Liver (tissue), 9 donors: ENCODE results near the gene SLC2A1. TPM values are rescaled to one million over a fixed set of nuclear protein-coding genes. Genes with fewer than 3 reads are reported as not detected.

Source experiments
- DNase-seq: peaks from one replicate; pipeline ENCODE4 v3.0.0-alpha.2; 2017; ENCODE audit warnings: low spot score
- H3K27ac ChIP-seq, 2 donors: one replicate each; pipeline ENCODE4 v1.7.0; 2013; ENCODE audit warnings: inconsistent platforms in 2 of 2, low read length in 2 of 2, control low read depth in 1 of 2, low read depth in 1 of 2, mild to moderate bottlenecking in 1 of 2
- H3K27me3 ChIP-seq, 4 donors: one replicate each; pipeline versions ENCODE4 v1.6.1 to v1.7.0; 2013; ENCODE audit warnings: low read length in 3 of 4, inconsistent platforms in 1 of 4, mild to moderate bottlenecking in 1 of 4, moderate library complexity in 1 of 4; ENCODE audit not compliant: control insufficient read depth in 4 of 4, insufficient read depth in 4 of 4
- H3K36me3 ChIP-seq, 4 donors: one replicate each; pipeline versions ENCODE4 v1.6.1 to v1.7.0; 2013; ENCODE audit warnings: low read length in 3 of 4, mild to moderate bottlenecking in 3 of 4, low read depth in 1 of 4, moderate library complexity in 1 of 4; ENCODE audit not compliant: control insufficient read depth in 4 of 4, insufficient read depth in 3 of 4
- H3K4me1 ChIP-seq, 4 donors: one replicate each; pipeline versions ENCODE4 v1.6.1 to v1.7.0; 2013; ENCODE audit warnings: low read length in 3 of 4, mild to moderate bottlenecking in 3 of 4, moderate library complexity in 1 of 4; ENCODE audit not compliant: control insufficient read depth in 4 of 4, insufficient read depth in 4 of 4
- H3K4me3 ChIP-seq, 3 donors: one replicate each; pipeline versions ENCODE4 v1.6.1 to v1.7.0; 2013; ENCODE audit warnings: low read length in 3 of 3, control low read depth in 1 of 3, low read depth in 1 of 3, mild to moderate bottlenecking in 1 of 3
- H3K9ac ChIP-seq, 2 donors: one replicate each; pipeline ENCODE4 v1.7.0; 2013; ENCODE audit warnings: low read length in 2 of 2, mild to moderate bottlenecking in 2 of 2, moderate library complexity in 2 of 2, control low read depth in 1 of 2, low read depth in 1 of 2
- H3K9me3 ChIP-seq, 4 donors: one replicate each; pipeline versions ENCODE4 v1.6.1 to v1.7.0; 2013; ENCODE audit warnings: low read length in 3 of 4; ENCODE audit not compliant: control insufficient read depth in 4 of 4
- ATF3 ChIP-seq: IDR thresholded peaks from 2 replicates; pipeline ENCODE4 v1.6.1; 2016; ENCODE audit warnings: antibody characterized with exemption
- EGR1 ChIP-seq, 2 donors: IDR thresholded peaks; 2 replicates each; pipeline ENCODE4 v1.6.1; 2016 to 2018; ENCODE audit warnings: antibody characterized with exemption in 2 of 2, low read depth in 2 of 2
- FOXA1 ChIP-seq: IDR thresholded peaks from 2 replicates; pipeline ENCODE4 v1.6.1; 2016; ENCODE audit warnings: antibody characterized with exemption
- FOXA2 ChIP-seq: IDR thresholded peaks from 2 replicates; pipeline ENCODE4 v1.6.1; 2016; ENCODE audit warnings: antibody characterized with exemption
- GABPA ChIP-seq, 2 donors: IDR thresholded peaks in 1 of 2; conservative IDR thresholded peaks in 1 of 2; 2 replicates each; pipeline ENCODE4 v1.6.1; 2016; ENCODE audit warnings: antibody characterized with exemption in 2 of 2, mild to moderate bottlenecking in 1 of 2, moderate library complexity in 1 of 2
- HNF4G ChIP-seq: IDR thresholded peaks from 2 replicates; pipeline ENCODE4 v1.6.1; 2016; ENCODE audit warnings: antibody characterized with exemption
- MAX ChIP-seq: IDR thresholded peaks from 2 replicates; pipeline ENCODE4 v1.6.1; 2016; ENCODE audit warnings: antibody characterized with exemption
- NR2F2 ChIP-seq: IDR thresholded peaks from 2 replicates; pipeline ENCODE4 v1.6.1; 2016; ENCODE audit warnings: antibody characterized with exemption
- RAD21 ChIP-seq, 2 donors: IDR thresholded peaks; 2 replicates each; pipeline ENCODE4 v1.6.1; 2016; ENCODE audit warnings: antibody characterized with exemption in 2 of 2, mild to moderate bottlenecking in 2 of 2
- RXRA ChIP-seq, 2 donors: IDR thresholded peaks; 2 replicates each; pipeline ENCODE4 v1.6.1; 2017 to 2018; ENCODE audit warnings: antibody characterized with exemption in 2 of 2, mild to moderate bottlenecking in 1 of 2
- SP1 ChIP-seq: IDR thresholded peaks from 2 replicates; pipeline ENCODE4 v1.6.1; 2018; ENCODE audit warnings: antibody characterized with exemption, mild to moderate bottlenecking
- TAF1 ChIP-seq: conservative IDR thresholded peaks from 2 replicates; pipeline ENCODE4 v1.6.1; 2016; ENCODE audit warnings: antibody characterized with exemption, mild to moderate bottlenecking
- YY1 ChIP-seq: IDR thresholded peaks from 2 replicates; pipeline ENCODE4 v1.6.1; 2016; ENCODE audit warnings: antibody characterized with exemption, mild to moderate bottlenecking
- WGBS: extraction: QIAGEN DNeasy Blood & Tissue Kit; methylation state at CpG from one replicate; pipeline ENCODE4 v1.1.7; 2013; 5-methylcytosine and 5-hydroxymethylcytosine counted together
- polyA plus RNA-seq, 2 donors: library from polyadenylated mRNA; stranded (reverse) in 1 of 2; unstranded in 1 of 2; fragments of 200-250 nt in 1 of 2; fragments of >200 nt in 1 of 2; fragmentation: Nextera tagmentation in 1 of 2; extraction: Ambion mirVana in 1 of 2; gene quantifications; one replicate each; pipeline versions ENCODE4 v1.2.1 to v1.2.3, GENCODE V29; 2013 to 2015
- total RNA-seq, 2 donors: library from RNA; depleted of rRNA; stranded (reverse); fragments of >200 nt; gene quantifications; one replicate each; pipeline ENCODE4 v1.2.3, GENCODE V29; 2014
- TF ChIP-seq, protein P1 (sequence below): IDR thresholded peaks from 2 replicates; pipeline ENCODE4 v1.6.1; 2016; ENCODE audit warnings: antibody characterized with exemption
- donor health status: healthy.
- donor health status: healthy.
- donor health status: healthy.
- donor health status: healthy.
- donor health status: healthy.

Gene SLC2A1
- total and polyA plus RNA-seq, 4 donors: 1.1 to 675 (median 3.0) TPM

DNA sequence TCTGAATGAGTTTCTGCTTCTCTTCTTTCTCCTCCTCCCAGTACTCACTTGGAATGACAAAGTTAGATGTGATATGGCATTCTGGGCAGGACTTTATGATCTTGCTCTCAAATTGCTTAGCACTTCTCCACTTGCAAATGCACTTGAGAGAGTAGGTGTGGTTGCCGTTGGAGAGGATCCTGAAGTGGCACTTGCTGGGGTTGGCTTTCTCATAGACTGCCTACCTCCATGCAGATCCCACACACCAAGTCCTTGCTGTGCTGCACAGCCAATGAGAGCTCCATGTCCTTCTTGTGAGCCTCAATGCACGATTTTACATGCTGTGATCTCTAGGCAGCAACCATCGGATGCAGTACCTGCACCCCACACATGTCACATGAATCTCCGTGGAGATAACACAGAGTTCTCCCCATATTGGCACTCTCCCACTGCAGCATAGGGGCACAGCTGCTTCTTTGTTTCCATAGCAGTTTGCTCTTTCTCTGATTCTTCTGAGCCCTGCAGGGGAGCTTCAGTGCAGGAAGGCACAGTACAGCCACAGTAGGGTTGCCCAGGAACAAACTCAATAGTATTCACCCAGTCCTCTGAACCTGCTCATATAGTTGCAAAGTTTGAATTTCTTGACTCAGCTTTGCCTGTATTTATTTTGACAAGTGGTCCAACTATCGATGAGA lies 67.1 kb downstream of the SLC2A1 start:
- 68% methylated on average over 5 of the region's 5 CpGs for WGBS
- H3K27me3 ChIP-seq: no peaks in the 10 kb centered on the region
- H3K4me1 ChIP-seq: no peaks in the 10 kb centered on the region
- TF ChIP-seq, protein P1, sequence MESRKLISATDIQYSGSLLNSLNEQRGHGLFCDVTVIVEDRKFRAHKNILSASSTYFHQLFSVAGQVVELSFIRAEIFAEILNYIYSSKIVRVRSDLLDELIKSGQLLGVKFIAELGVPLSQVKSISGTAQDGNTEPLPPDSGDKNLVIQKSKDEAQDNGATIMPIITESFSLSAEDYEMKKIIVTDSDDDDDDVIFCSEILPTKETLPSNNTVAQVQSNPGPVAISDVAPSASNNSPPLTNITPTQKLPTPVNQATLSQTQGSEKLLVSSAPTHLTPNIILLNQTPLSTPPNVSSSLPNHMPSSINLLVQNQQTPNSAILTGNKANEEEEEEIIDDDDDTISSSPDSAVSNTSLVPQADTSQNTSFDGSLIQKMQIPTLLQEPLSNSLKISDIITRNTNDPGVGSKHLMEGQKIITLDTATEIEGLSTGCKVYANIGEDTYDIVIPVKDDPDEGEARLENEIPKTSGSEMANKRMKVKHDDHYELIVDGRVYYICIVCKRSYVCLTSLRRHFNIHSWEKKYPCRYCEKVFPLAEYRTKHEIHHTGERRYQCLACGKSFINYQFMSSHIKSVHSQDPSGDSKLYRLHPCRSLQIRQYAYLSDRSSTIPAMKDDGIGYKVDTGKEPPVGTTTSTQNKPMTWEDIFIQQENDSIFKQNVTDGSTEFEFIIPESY: no peak
- TF ChIP-seq YY1 (no peak), EGR1 (IDR thresholded peaks at IDR 0.05; ENCODE audit: low read depth in 2 of 2) (no peak), HNF4G (no peak), FOXA1 (no peak), MAX (no peak), FOXA2 (no peak), GABPA (IDR thresholded peaks at IDR 0.05 in 1 of 2, conservative IDR thresholded peaks at IDR 0.05 in 1 of 2) (no peak), NR2F2 (no peak), RAD21 (IDR thresholded peaks at IDR 0.05) (no peak), RXRA (IDR thresholded peaks at IDR 0.05) (no peak), SP1 (no peak)
- no peaks in the 10 kb centered on the region for H3K36me3 ChIP-seq
- H3K27ac ChIP-seq: no peak overlapping the region
- DNase-seq: no peak
- H3K4me3 ChIP-seq: no peak overlapping the region
- H3K9ac ChIP-seq: no peak overlapping the region
- H3K9me3 ChIP-seq: no peaks in the 10 kb centered on the region

GRCh38 chr1:42889264-42889663 lies 69.4 kb downstream of the SLC2A1 start:
- H3K9ac ChIP-seq: no peak overlapping the region
- WGBS: 95% methylated on average over 4 of the region's 4 CpGs
- H3K36me3 ChIP-seq: no peaks in the 10 kb centered on the region
- H3K27ac ChIP-seq: no peak overlapping the region
- no peak for DNase-seq
- H3K4me1 ChIP-seq: no peaks in the 10 kb centered on the region
- H3K27me3 ChIP-seq: no peaks in the 10 kb centered on the region
- H3K9me3 ChIP-seq: no peaks in the 10 kb centered on the region
- no peak overlapping the region for H3K4me3 ChIP-seq
- TF ChIP-seq HNF4G (no peak), RAD21 (IDR thresholded peaks at IDR 0.05) (no peak), FOXA2 (no peak), EGR1 (IDR thresholded peaks at IDR 0.05; ENCODE audit: low read depth in 2 of 2) (no peak), SP1 (no peak), TAF1 (no peak), ATF3 (no peak)

GRCh38 chr1:42888013-42888633 lies 70.5 kb downstream of the SLC2A1 start:
- DNase-seq: no peak
- H3K9ac ChIP-seq: no peak overlapping the region
- H3K27me3 ChIP-seq: no peaks in the 10 kb centered on the region
- H3K36me3 ChIP-seq: no peaks in the 10 kb centered on the region
- TF ChIP-seq YY1: no peak
- no peaks in the 10 kb centered on the region for H3K4me1 ChIP-seq
- H3K4me3 ChIP-seq: no peak overlapping the region
- no peaks in the 10 kb centered on the region for H3K9me3 ChIP-seq
- 92% methylated on average over 31 of the region's 31 CpGs for WGBS
- H3K27ac ChIP-seq: no peak overlapping the region
